GM18873 (cell line): Measurements from ENCODE around the gene CHMP2B.
A peak's percentile ranks its signal among the peaks of the same experiment; 100 is the strongest.

Experiments
- ATAC-seq: cut with Tn5 transposase; IDR thresholded peaks from one replicate; pipeline ENCODE4 v1.9.1; 2021; ENCODE audit warnings: mild to moderate bottlenecking, moderate library complexity, moderate number of reproducible peaks; ENCODE audit not compliant: unreplicated experiment, low FRiP score

The CHMP2B gene, protein sequence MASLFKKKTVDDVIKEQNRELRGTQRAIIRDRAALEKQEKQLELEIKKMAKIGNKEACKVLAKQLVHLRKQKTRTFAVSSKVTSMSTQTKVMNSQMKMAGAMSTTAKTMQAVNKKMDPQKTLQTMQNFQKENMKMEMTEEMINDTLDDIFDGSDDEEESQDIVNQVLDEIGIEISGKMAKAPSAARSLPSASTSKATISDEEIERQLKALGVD

DNA sequence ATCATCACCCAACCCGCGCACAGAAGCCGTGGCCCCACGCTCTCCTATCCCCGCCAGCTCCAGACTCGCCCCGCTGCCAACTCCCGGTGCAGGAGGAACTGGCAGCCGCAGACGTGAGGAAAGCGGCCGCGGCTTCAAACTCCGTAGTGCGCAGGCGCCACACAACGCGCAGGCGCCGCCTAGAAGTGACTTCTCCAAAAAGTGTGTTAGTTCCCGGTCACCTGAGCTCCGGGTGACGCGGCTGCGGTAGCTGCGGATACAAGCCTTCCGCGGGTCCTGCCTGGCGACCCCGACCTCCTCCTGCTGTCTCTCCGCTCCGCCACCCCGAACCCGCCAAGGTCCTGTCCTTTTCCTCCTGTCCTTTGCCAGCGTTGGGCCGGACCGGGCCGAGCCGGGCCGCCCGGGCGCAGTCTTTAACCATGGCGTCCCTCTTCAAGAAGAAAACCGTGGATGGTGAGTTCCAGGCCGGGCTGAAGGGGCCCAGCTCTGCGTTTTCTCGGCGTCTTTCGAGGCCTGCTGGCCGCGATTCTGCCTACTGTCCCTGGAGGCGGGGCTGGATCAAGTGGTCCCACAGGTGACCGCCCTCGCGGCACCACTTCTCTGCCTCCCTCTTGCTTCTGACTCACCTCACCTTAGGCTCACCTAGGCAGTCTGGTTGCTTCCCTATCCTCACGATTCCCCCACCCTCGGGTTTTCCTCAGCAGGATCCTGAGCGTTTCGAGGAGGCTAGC, at the start of gene CHMP2B:
Gene CHMP2B, plus strand, starts transcription at position 206 of the 731 bp plus-strand sequence. Its CDS starts 214 bp downstream, at position 420.
- peak; percentile 95 for ATAC-seq

DNA sequence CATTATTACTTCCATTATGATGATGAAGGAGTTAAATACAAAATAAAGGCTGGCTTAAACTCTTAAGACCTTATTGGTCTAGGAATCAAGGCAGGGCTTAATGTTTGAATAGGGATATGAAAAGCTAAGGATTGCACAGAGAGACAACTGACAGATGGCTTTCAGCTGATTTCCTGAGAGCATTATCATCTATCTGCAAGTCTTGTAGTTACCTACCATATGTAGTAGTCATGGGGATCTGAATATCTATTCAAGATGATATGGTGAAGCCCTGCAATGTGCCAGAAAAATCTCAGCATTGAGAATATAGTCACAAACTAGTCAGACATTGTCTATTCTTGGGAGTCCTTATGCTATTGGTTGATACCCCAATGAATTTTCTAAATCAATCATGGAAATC, 47.5 kb upstream of the CHMP2B start:
- ATAC-seq: no peak

DNA sequence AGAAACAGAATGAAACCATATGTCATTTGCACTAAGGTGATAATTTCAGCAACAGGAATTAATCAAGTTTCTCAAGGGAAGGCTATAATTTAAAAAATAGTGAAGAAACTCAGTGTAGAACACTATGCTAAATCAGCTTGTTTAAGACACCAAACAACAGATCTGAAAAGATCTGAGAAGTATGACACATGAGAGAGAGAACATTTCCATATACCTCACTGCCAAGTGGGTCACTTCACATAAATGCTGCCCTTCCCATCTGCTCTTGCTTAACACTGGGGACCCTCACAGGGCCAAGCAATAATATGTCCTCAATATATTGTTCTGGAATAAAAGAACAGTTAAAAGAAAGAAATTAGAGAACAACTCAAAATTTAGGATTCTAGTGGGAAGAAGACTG, 45.6 kb upstream of the CHMP2B start:
- no peak for ATAC-seq

DNA sequence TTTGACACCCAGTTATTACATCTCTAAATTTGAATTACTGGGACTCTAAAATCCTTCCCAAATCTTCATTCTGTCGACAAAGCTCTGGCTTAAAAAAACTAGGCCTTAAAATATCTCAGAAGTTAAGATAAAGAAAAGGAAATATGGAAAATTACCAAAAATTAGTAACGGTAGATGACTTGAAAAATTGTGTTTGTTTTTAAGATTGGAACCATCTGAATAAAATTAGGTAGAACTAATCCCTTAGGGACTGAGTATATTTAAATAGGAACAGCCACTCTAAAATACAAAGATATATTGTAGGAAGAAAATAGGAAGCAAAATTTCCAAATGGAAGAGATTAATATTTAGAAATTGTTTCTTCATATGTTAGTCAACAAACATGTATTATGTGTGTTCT, 45.1 kb upstream of the CHMP2B start:
- ATAC-seq: no peak

DNA sequence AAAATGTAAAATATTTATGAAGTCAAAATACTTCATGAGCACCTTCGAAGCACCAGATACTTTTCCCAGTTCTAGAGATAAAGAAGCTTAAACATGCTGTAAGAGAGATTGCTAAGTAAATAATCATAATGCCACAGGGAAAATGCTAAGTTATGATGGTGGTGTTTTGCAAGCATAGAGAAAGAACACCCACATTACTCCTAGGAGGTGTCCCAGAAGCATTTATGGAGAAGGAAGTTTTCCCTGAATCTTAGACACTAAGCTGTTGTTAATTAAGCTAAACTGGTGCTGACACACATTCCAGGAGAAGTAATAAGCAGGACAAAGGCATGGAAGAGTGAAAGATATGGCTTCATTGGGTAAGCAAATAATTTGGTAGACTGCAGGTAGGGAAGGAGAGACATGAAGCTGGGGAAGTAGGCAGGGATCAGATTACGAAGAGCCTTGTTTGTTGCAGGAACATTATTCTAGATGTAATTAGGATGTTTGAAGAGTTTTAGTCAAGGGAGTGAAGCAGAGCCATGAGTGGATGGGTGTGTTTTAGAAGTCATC, 40.4 kb upstream of the CHMP2B start:
- ATAC-seq: no peak

DNA sequence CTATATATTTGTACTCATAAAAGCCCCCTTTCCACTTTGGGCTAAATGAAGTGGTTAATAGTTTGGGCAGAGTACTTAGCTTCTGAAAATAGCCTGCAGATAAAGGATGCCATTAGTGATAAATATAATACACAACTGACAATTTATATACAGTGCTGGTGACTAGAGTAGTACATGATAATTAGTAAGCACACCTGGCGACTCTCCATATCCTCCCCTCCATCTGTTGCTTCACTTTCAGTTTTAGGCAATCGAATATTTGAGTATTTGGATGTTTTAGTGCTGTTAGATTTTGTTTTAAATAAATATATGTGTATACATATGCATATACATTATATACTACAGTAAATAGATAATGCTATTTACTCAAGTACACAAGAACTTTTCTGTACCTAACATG, 35.9 kb upstream of the CHMP2B start:
- ATAC-seq: no peak

DNA sequence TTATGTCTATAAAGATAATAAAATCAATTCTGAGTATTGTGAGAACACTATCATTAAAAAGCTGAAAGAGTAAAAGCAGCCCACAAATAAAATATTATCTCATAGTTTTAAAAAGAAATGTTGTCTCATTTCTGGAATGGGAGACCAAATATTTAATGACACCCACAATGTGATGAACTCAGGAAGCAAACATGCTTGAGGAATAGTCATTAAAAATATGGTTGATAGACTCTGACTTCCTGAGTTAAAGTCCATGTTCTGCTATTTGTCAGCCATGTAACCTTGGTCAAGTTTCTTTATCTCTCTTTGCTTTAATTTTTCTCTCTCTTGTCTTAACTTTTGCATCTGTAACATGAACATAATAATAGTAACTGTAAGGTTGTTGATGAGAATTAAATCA, 35.5 kb upstream of the CHMP2B start:
- no peak for ATAC-seq

DNA sequence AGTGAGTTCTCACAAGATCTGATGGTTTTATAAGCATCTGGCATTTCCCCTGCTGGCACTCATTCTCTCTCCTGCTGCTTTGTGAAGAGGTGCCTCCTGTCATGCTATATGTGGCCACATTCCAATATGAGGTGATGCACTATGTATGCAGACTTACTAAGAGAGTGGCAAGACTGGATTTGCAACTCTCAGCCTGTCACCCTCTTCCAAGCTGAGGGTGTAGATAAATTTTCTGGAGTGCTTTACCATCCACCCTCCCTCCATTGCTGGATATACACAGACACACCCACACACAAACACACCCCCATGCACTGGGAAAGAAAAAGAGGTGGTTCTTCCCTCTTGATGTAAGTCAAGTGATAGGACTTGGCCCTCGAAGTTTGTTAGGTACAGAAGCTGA, 30.2 kb upstream of the CHMP2B start:
- no peak for ATAC-seq

DNA sequence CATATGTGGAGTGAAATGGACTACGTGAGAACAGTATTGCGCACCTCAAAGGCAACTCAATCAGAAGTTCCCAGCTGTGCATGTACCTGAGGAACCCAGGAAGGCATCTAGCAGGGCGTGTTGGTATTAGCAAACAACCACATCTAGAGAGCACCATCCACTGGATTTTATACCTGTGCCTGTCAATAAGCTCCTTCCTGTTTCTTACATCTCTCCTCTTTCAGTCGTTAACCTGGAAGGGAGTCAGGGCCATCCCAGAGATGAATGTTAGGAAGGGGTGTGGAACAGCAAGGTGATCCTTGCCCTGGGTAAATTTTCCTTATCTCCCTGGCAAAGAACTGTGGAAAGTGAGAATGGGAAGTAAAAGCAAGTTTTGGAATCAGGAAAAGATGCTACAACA, 29.6 kb upstream of the CHMP2B start:
- ATAC-seq: no peak

DNA sequence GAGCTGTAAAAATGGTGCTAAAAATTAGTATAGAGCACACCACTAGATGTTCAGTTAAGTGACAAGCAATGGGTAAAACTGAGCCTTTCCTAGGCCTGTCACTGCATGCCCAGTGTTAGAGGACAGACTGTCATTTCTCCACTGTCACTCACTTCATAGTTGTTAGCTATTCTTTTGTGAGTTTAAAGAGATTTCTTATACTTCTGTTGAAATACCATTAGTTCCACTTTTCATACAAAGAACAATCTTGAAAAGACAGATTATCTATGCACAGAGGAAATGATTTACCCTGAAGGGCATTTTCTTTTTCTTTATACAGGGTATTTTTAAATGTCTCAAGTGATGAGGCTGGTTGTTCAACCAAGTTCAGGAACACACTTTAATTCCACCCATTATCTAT, 28.3 kb upstream of the CHMP2B start:
- ATAC-seq: no peak

DNA sequence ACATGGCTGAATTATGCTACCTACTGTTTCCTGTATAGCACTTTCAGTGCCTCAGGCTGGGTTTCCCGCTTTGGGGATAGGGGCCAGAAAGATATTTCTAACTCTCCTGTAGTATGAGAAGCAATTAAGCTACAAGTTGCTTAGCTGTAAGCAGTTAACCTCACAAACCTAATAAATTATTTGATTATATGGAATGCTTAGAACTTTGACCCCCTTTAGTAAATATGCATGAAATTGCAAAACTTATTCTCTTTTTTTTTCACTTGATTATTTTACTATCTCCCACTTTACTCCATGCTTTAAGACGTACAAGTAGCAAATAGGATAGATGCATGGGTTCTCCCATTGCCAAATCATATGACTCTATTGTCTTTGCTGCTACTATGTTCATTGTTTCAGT, 27.5 kb upstream of the CHMP2B start:
- no peak for ATAC-seq

DNA sequence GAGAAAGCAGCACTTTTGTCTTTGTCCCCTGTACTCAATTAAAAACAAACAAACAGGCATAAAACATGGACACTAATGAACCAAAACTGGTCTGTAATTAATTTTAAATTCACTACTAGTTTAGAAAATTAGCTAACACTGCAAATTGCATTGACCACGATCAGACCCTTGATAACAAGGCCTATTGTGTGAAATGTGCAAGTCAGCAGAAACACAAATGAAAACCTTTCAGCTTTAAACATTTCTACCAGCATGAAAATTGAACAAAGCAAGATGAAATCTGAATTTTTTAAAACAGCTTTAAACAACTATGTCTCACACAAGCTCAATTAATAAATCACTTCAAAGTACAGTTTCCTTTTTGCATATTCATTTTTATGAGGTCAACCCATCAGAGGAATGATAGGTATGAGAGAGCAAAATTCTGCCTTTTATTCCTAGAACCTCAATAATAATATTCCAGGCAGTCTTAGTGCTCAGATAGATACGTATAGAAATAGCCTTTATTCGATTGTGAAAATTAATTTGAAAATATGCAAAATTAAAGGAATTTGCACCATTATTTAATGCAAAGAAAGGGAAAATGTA, 27.0 kb upstream of the CHMP2B start:
- ATAC-seq: no peak

DNA sequence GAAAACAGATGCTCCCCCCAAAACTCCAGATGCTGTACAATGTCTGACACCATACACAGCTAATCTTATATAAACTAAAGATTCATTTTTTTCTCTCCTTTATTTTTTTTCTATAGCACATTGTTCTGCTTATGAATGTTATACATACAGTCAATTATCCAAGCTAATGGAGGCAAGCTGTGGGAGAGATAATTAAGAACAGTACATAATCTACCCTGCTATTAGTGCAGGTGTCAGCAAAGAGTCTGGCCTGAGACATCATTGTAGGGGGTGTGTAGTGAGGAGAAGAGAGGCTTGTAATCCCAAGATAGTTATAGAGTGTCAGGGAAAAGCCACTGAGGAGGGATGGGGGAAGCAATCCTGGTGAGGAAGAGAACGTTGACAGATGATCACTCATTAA, 25.4 kb upstream of the CHMP2B start:
- ATAC-seq: no peak

DNA sequence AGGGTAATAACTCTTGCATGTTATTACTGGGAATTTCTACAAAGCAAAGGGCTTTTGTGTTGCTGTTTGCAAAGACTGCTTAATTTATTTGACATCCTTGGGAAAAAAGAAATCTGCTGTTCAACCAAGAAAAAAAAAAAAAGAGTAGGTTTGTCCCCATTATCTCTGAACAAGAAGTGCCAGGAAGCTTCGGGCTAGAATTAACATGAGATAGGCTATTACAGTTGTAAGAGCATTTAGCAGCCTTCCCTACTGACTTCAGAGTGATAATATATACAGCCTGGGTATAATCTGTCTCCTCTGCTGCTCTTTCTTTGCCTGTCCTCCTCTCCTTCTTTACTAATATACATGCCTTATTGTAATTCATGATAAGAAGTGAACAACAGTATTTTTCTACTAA, 23.3 kb upstream of the CHMP2B start:
- ATAC-seq: no peak

DNA sequence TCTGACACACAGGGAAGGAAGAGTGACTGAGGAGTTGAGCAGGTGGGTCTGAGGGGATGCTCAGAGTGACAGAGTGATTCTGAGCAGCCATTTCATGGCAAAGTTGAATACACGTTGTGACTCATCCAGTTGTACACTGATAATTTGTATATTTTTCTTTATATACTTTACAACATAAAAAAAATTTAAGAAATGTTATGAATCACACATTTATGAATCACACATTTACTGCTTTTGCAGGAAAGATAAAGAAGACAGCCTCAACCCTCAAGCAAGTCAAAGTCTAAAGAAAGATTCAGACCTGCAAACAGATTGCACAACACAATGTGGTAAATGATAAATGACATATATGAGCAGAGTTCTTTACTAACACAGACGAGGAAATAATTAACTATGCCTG, 21.0 kb upstream of the CHMP2B start:
- ATAC-seq: no peak

DNA sequence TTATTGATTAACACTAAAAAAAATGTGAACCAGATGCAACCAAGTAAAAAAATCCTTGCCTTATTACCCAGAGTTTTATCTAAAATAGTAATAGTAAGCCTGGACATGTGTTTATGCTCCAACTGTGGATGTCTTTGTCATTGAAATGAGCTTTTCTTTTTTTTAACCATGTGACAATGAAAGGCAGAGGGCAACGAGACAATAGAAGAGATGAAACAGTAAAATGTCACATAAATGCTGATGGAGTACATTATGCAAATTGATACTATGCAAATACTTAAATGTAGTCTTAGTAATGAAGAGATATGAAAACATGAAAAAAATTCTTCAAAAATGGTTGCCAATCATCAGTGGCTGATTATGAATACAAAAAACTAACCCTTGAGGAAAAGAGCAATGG, 20.5 kb upstream of the CHMP2B start:
- no peak for ATAC-seq

DNA sequence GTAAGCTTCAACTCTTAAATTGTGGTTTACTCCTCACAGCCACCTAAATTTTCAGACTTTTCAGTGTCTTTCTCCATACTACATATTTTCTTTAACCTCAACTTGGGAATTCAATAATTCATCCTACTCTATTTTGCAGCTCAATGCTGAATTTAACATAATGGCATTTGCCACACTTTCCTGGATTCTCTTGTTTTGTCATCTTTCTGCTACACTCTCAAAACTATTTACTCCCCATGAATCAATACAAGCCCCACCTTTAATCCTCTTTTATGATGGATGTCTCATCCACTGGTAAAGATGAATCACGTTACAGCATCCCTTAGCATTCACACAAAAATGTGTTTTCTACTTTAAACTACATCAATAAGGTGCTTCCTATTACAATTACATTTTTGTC, 19.6 kb upstream of the CHMP2B start:
- no peak for ATAC-seq

DNA sequence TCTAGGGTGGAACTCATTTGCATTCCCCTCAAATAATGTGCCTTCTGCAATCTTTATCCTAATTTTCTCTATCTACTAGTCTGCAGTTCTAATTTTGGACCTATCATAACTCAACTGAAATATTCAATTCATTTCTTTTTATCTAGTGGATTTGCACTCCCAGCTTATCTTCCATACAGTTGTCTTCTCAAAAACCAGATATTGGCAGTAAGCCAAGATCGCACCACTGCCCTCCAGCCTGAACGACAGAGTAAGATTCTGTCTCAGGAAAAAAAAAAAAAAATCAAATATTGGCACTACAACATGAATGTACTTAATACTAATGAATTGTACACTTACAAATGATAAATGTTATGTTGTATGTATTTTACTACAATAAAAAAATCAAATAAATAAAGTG, 18.0 kb upstream of the CHMP2B start:
- ATAC-seq: no peak

DNA sequence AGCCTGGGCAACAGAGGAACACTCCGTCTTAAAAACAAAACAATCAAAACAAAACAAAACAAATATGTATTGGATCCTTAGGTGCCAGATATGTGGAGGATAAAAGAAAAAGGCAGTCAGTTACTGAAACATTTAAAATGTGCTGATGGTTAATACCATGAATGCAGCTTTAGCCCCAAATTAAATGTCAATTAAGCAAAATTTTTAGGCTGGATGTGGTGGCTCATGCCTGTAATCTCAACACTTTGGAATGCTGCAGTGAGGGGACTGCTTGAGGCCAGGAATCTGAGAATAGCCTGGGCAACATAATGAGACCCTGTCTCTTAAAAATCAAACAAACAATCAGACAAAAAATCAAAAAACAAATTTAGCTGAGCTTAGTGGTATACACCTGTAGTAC, 8.5 kb upstream of the CHMP2B start:
- ATAC-seq: no peak

DNA sequence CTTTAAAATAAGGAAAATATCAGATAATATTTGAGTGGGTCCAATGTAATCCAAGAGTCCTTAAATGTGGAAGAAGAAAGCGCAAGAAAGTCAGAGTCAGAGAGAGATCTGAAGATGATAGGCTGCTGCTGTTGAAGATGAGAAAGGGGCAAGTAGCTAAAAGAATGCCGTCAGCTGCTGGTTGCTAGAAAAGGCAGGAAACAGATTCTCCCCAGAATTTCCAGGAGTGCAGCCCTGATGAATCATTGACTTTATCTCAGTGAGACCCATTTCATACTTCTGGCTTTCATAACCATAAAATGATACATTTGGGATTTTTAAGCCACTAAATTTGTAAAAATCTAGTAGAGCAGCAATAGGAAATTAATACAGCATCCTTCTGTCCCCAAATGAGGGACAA, 7.5 kb upstream of the CHMP2B start:
- ATAC-seq: no peak

DNA sequence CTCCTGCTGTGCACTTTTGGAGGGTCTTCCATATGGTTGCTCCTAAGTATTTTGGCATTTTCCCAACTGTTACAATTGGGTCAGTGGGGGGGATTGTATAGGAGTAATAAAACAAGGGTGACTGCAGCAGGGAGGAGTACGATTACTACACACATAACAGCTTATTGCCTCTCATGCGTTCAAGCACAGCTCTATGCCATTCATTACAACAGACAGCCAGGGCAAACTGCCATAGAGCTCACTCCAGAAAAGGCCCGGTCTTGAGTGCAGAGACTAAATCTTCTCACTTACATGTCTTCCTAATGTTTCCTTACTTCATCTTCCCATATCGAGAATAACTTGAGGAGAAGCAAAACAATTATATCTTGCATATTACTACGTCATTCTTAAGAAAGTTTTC, 1.4 kb upstream of the CHMP2B start:
- ATAC-seq: no peak

DNA sequence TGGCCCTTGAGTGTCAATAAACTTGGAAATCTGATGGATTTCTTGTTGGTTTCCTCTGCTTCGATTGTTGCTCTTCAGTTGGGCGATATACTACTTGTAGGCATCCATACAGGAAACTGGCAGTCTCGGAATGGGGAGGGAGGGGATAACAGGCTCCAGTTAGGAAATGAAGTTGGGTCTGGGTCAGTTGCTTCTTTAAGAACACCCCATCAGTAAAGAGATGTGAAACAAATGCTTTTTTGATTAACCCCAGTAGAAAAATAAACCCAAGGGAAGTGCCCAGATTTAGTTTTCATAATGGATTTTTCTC, 681 bp downstream of the CHMP2B start:
- peak; percentile 1 for ATAC-seq
